Fibroblast of pulmonary artery (primary cell): ENCODE results near the gene BLOC1S5.

ENCODE experiments used
- DNase-seq: peaks from one replicate; pipeline ENCODE4 v3.0.0-alpha.2; 2010; ENCODE audit warnings: low read depth
- H3K4me3 ChIP-seq: replicated peaks from 2 replicates; pipeline ENCODE4 v1.5.1; 2011; ENCODE audit warnings: low read depth, mild to moderate bottlenecking, control low read depth, low read length, moderate library complexity
- TF ChIP-seq, protein P1 (sequence below): IDR thresholded peaks from 2 replicates; pipeline ENCODE4 v1.5.1; 2011; ENCODE audit warnings: mild to moderate bottlenecking, control low read depth, low read length, inconsistent platforms; ENCODE audit errors: missing control alignments

Gene BLOC1S5

DNA sequence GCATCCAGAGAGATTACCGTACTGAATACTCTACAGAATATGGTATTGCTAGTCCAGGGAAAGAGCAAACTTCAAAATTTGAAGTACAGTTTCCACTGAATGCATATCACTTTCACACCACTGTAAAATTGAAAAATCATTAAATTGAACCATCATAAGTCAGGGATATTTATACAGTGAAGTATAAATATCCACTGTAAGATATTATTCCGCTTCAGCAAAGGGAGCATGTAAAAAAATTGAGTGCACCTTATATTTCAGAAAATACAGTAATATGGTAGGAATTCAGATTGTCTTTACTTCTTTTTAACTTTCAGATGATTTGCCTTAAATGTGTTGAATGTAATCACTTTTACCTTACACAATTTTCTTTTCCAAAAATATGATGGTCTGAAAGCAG lies 92.7 kb downstream of the BLOC1S5 start:
- TF ChIP-seq, protein P1, sequence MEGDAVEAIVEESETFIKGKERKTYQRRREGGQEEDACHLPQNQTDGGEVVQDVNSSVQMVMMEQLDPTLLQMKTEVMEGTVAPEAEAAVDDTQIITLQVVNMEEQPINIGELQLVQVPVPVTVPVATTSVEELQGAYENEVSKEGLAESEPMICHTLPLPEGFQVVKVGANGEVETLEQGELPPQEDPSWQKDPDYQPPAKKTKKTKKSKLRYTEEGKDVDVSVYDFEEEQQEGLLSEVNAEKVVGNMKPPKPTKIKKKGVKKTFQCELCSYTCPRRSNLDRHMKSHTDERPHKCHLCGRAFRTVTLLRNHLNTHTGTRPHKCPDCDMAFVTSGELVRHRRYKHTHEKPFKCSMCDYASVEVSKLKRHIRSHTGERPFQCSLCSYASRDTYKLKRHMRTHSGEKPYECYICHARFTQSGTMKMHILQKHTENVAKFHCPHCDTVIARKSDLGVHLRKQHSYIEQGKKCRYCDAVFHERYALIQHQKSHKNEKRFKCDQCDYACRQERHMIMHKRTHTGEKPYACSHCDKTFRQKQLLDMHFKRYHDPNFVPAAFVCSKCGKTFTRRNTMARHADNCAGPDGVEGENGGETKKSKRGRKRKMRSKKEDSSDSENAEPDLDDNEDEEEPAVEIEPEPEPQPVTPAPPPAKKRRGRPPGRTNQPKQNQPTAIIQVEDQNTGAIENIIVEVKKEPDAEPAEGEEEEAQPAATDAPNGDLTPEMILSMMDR = no peak
- DNase-seq = no peak
- H3K4me3 ChIP-seq = no peak overlapping the region

DNA sequence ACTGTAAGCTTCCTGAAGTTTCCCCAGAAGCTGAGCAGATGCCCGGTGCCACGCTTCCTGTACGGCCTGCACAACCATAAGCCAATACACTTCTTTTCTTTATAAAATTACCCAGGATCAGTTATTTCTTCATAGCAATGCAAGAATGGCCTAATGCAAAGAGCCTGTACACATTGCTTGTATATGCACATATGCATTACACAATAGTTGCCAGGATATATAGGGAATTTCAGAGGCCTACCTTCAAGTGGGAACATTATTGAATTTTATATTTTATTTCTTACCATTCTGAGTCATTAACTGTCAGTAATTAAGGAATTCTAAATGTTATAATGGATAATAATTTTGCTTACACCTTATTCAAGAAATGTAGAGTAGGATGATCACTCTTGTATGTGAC lies 93.6 kb downstream of the BLOC1S5 start:
- TF ChIP-seq, protein P1 = no peak
- DNase-seq = no peak
- no peak overlapping the region for H3K4me3 ChIP-seq
